Esophagus muscularis mucosa (tissue), 4 donors: ENCODE data around the gene MCM10. TPM values are rescaled to one million over a fixed set of nuclear protein-coding genes. Genes with fewer than 3 reads are reported as not detected.

ENCODE experiments used
- DNase-seq: peaks from one replicate; pipeline ENCODE4 v3.0.0-alpha.2; 2017; ENCODE audit errors: extremely low spot score
- H3K27ac ChIP-seq, 4 donors: fragments of 200-600 bp; sonication (generic); replicated peaks in 1 of 4; 1 replicate in 3 of 4; 2 replicates in 1 of 4; pipeline ENCODE4 v1.5.1; 2016 to 2019; ENCODE audit warnings: mild to moderate bottlenecking in 1 of 4
- H3K27me3 ChIP-seq, 4 donors: fragments of 200-600 bp; sonication (generic); one replicate each; pipeline versions ENCODE4 v1.5.1 to v1.6.0; 2016 to 2019
- H3K36me3 ChIP-seq, 4 donors: fragments of 200-600 bp; sonication (generic); one replicate each; pipeline ENCODE4 v1.5.1; 2016 to 2019
- H3K4me1 ChIP-seq, 4 donors: fragments of 200-600 bp; sonication (generic); one replicate each; pipeline ENCODE4 v1.5.1; 2016 to 2019
- H3K4me3 ChIP-seq, 4 donors: fragments of 200-600 bp; sonication (generic); 1 replicate in 2 of 4; 2 replicates in 2 of 4; pipeline ENCODE4 v1.5.1; 2016 to 2019; ENCODE audit warnings: mild to moderate bottlenecking in 4 of 4, moderate library complexity in 1 of 4
- H3K9me3 ChIP-seq, 4 donors: fragments of 200-600 bp; sonication (generic); 1 replicate in 3 of 4; 2 replicates in 1 of 4; pipeline ENCODE4 v1.5.1; 2016 to 2019
- CTCF ChIP-seq, 3 experiments: fragments of 200-600 bp in 2 of 3; fragments of 450-650 bp in 1 of 3; sonication (generic) in 2 of 3; IDR thresholded peaks; one replicate each; pipeline ENCODE4 v1.5.1; 2017 to 2019; ENCODE audit warnings: antibody characterized with exemption in 3 of 3, mild to moderate bottlenecking in 2 of 3, moderate library complexity in 1 of 3
- EP300 ChIP-seq: sonication (generic); formaldehyde crosslinking; IDR thresholded peaks from one replicate; pipeline ENCODE4 v1.6.1; 2017; ENCODE audit warnings: antibody characterized with exemption
- POLR2A ChIP-seq: fragments of 450-650 bp; IDR thresholded peaks from one replicate; pipeline ENCODE4 v1.6.1; 2017; ENCODE audit warnings: antibody characterized with exemption, moderate library complexity, mild to moderate bottlenecking, low read depth
- POLR2AphosphoS5 ChIP-seq, 2 donors: sonication (generic); formaldehyde crosslinking; IDR thresholded peaks; one replicate each; pipeline ENCODE4 v1.6.1; 2017; ENCODE audit warnings: antibody characterized with exemption in 2 of 2
- WGBS: methylation state at CpG from one replicate; pipeline ENCODE4 v1.1.5; 2018; 5-methylcytosine and 5-hydroxymethylcytosine counted together
- intact Hi-C: fragments of 100-400 bp; cut with DNase I; formaldehyde crosslinking; loops from one replicate; pipeline ENCODE4 v1.15.1; 2023
- total RNA-seq, 4 donors: library from RNA; depleted of rRNA; stranded (reverse); fragments of >200 nt; gene quantifications; one replicate each; pipeline versions ENCODE4 v1.1.0 to v1.2.1, GENCODE V29; 2016

The MCM10 gene
- under 1 TPM in 2 of 4 donors, not detected in 2; 0.17 to 0.32 TPM for total RNA-seq

GRCh38 chr10:13160934-13161856, at the start of gene MCM10:
TSS of gene MCM10 (plus strand) at chr10:13161558. CDS start at chr10:13164203, 2,645 bp downstream.
- peak; percentile 99 for DNase-seq
- peak within 1 kb of the TSS in 2 of 4 donors; percentile 22 for H3K27ac ChIP-seq
- intact Hi-C loops = loop anchor here (5.0 kb wide), 2 partner anchors 141 to 276 kb away; partner anchors contain the start of gene PHYH
- no peak for TF ChIP-seq POLR2A
- peak; percentile 82 to 87 (median 86) for TF ChIP-seq CTCF (IDR thresholded peaks at IDR 0.05)
- peak; percentile 39 for TF ChIP-seq EP300
- peak in 1 of 2 donors; percentile 92 for TF ChIP-seq POLR2AphosphoS5 (IDR thresholded peaks at IDR 0.05)
- H3K27me3 ChIP-seq = no peaks in the 10 kb centered on the region
- 2% methylated on average over 29 of the region's 56 CpGs for WGBS
- H3K4me3 ChIP-seq = peak within 1 kb of the TSS; percentile 47 to 56 (median 50)
- peaks cover 10 to 16% (median 15%) of the 10 kb centered on the region in 4 donors for H3K4me1 ChIP-seq
- H3K9me3 ChIP-seq = no peaks in the 10 kb centered on the region
- H3K36me3 ChIP-seq = no peaks in the 10 kb centered on the region

- Histone ChIP-seq H3K4me3 (no peak overlapping the region), H3K27me3 (no peaks in the 10 kb centered on the region), H3K9me3 (no peaks in the 10 kb centered on the region), H3K4me1 (peaks cover 3 to 18% (median 8%) of the 10 kb centered on the region in 4 donors), H3K36me3 (peaks cover 63 to 89% (median 74%) of the 10 kb centered on the region in 4 donors), H3K27ac (no peak overlapping the region)
- WGBS = 87% methylated on average over 6 of the region's 6 CpGs
- TF ChIP-seq POLR2AphosphoS5 (IDR thresholded peaks at IDR 0.05) (no peak), CTCF (IDR thresholded peaks at IDR 0.05) (no peak), POLR2A (no peak), EP300 (no peak)
- DNase-seq = no peak
- intact Hi-C loops = no loop called here
Measured at GRCh38 chr10:13113544-13113943, 47.8 kb upstream of the MCM10 start.

DNA sequence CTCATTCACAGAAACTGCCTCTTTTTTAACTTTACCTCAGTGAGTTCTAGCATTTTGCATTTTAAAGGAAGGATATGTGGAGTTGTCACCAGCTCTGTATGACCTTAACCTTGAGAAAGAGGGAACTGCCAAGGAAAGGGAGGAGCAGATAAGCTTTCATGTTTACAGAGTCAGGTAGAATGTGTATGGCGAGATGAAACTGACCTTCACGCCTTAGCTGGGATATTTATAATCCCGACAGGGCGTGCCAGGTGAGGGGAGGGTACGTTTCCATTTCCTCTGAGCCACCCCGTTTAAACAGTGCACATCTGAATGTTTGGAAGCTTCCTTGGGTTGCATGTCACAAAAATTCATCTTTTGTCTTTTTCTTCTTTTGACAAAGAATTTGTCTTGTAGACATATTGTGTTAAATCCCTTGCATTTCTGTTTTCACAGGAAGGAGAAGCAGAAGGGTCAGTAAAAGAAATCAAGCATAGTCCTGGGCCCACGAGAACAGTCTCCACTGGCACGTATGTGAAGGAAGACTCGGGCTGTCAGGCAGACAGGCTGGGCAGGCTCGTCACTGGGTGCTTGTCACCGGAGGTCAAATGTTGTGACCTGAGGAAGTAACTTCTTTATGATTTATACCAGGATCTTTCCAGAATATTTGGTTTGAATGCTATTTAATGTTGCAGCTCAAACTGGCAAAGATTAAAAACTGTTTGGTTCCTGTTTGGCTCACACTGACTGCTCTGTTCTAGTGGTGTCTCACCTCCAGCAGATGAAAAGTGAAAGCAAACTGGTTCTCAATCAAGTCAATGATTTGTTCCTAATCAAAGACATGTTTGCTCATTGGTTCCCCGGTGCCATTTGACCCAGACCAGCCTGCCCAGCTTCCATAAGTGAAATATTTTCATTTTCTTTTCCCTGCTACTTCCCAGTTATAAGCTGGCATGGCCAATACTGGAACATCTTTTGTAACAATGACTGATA, 45.2 kb upstream of the MCM10 start:
- H3K4me1 ChIP-seq = peaks cover 0 to 11% (median 10%) of the 10 kb centered on the region in 4 donors
- peak overlapping the region; percentile 2 to 30 (median 12) for H3K27ac ChIP-seq
- WGBS = 69% methylated on average over 12 of the region's 12 CpGs
- no peak overlapping the region for H3K4me3 ChIP-seq
- no peak for DNase-seq
- intact Hi-C loops = no loop called here
- peaks cover 52 to 87% (median 75%) of the 10 kb centered on the region in 4 donors for H3K36me3 ChIP-seq
- H3K27me3 ChIP-seq = no peaks in the 10 kb centered on the region
- no peak for TF ChIP-seq POLR2AphosphoS5 (IDR thresholded peaks at IDR 0.05)
- no peak for TF ChIP-seq POLR2A
- no peak for TF ChIP-seq CTCF (IDR thresholded peaks at IDR 0.05)
- no peak for TF ChIP-seq EP300
- no peaks in the 10 kb centered on the region for H3K9me3 ChIP-seq

DNA sequence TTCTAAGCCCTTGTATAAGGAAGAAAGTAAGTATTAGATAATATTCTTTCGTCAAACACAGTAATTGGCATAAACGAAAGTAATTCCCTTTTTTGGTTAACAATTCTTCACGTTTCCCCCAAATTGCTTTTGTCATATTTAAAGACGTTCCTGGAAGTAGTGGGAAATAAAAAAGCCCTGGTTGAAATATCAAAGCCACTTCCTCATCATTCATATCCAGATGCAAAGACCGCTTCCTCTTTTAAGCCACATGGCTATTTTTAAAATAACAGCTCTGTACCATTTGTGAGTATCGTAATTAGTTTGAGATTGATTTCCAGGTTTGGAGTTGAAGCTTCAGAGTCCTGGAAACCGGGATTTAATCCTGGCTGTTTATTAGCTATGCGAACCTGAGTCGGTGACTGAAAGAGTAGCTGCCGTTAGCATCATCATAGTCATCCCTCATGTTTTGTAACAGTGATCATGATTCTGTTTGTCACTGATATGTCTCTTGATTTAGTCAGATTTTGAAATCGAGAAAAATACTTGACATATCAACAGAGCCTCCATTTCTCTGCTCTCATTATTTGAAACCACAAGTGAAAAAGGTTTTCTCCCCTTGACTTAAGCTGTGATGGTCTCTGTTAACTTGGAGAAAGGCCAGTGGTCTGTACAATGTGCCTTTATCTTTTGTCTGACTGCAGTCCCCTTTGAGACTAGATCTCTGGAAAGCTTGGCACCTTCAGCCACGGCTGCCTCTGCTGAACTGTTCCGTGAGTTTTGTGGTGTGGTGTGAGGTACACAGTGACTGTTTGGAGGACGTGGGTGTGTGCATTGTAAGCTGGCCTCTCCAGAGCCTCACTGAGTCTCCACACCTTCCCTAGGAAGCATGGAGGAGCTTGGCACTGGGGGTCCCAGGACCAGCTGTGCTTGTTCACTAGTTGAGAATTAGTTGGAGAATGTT, 43.2 kb upstream of the MCM10 start:
- Histone ChIP-seq H3K27ac (no peak overlapping the region), H3K36me3 (peaks cover 57 to 87% (median 76%) of the 10 kb centered on the region in 4 donors), H3K9me3 (no peaks in the 10 kb centered on the region), H3K27me3 (no peaks in the 10 kb centered on the region), H3K4me3 (no peak overlapping the region), H3K4me1 (peaks cover 0 to 15% (median 10%) of the 10 kb centered on the region in 4 donors)
- DNase-seq = no peak
- intact Hi-C loops = no loop called here
- no peak for TF ChIP-seq POLR2AphosphoS5 (IDR thresholded peaks at IDR 0.05)
- no peak for TF ChIP-seq EP300
- TF ChIP-seq CTCF (IDR thresholded peaks at IDR 0.05) = no peak
- no peak for TF ChIP-seq POLR2A
- WGBS = 71% methylated on average over 14 of the region's 14 CpGs
